ENCODE data around the gene GALNT6. TPM values are rescaled to one million over a fixed set of nuclear protein-coding genes. Genes with fewer than 3 reads are reported as not detected.

GALNT6 gene
- total and polyA plus RNA-seq, 2 donors = 3.7 to 12.3 TPM

GRCh38 chr12:51401020-51401419 lies 9.8 kb upstream of the GALNT6 start:
- Histone ChIP-seq H3K27me3 (ENCODE audit: control insufficient read depth in 2 of 2, insufficient read depth in 1 of 2, low read length in 1 of 2) (no peaks in the 10 kb centered on the region), H3K4me1 (ENCODE audit: control insufficient read depth in 2 of 2, insufficient read depth in 2 of 2, low read length in 2 of 2) (no peaks in the 10 kb centered on the region), H3K9me3 (ENCODE audit: control insufficient read depth in 2 of 2, insufficient read depth in 1 of 2, low read length in 1 of 2) (no peaks in the 10 kb centered on the region), H3K36me3 (ENCODE audit: control insufficient read depth in 2 of 2, insufficient read depth in 2 of 2, low read length in 1 of 2) (no peaks in the 10 kb centered on the region), H3K27ac (ENCODE audit: low read depth in 1 of 2, low read length in 1 of 2) (no peak overlapping the region), H3K4me3 (ENCODE audit: low read length in 2 of 2) (no peak overlapping the region)
- WGBS = 97% methylated on average over 14 of the region's 14 CpGs
- no peak for DNase-seq (ENCODE audit: low read depth in 6 of 9, low spot score in 9 of 9)

- Histone ChIP-seq H3K4me1 (ENCODE audit: control insufficient read depth in 2 of 2, insufficient read depth in 2 of 2, low read length in 2 of 2) (peaks cover 9 to 10% of the 10 kb centered on the region in 2 donors), H3K27me3 (ENCODE audit: control insufficient read depth in 2 of 2, insufficient read depth in 1 of 2, low read length in 1 of 2) (no peaks in the 10 kb centered on the region), H3K27ac (ENCODE audit: low read depth in 1 of 2, low read length in 1 of 2) (no peak overlapping the region), H3K36me3 (ENCODE audit: control insufficient read depth in 2 of 2, insufficient read depth in 2 of 2, low read length in 1 of 2) (no peaks in the 10 kb centered on the region), H3K9me3 (ENCODE audit: control insufficient read depth in 2 of 2, insufficient read depth in 1 of 2, low read length in 1 of 2) (no peaks in the 10 kb centered on the region), H3K4me3 (ENCODE audit: low read length in 2 of 2) (no peak overlapping the region)
- DNase-seq (ENCODE audit: low read depth in 6 of 9, low spot score in 9 of 9) = no peak
- WGBS = 71% methylated on average over 4 of the region's 4 CpGs
Measured at GRCh38 chr12:51399891-51400290, 8.7 kb upstream of the GALNT6 start.

- Histone ChIP-seq H3K4me3 (ENCODE audit: low read length in 2 of 2) (no peak overlapping the region), H3K36me3 (ENCODE audit: control insufficient read depth in 2 of 2, insufficient read depth in 2 of 2, low read length in 1 of 2) (no peaks in the 10 kb centered on the region), H3K9me3 (ENCODE audit: control insufficient read depth in 2 of 2, insufficient read depth in 1 of 2, low read length in 1 of 2) (peaks cover 0 to 2% of the 10 kb centered on the region in 2 donors), H3K27me3 (ENCODE audit: control insufficient read depth in 2 of 2, insufficient read depth in 1 of 2, low read length in 1 of 2) (peaks cover 0 to 4% of the 10 kb centered on the region in 2 donors), H3K4me1 (ENCODE audit: control insufficient read depth in 2 of 2, insufficient read depth in 2 of 2, low read length in 2 of 2) (peaks cover 26 to 31% of the 10 kb centered on the region in 2 donors), H3K27ac (ENCODE audit: low read depth in 1 of 2, low read length in 1 of 2) (no peak overlapping the region)
- WGBS = 96% methylated on average over 4 of the region's 4 CpGs
- no peak for DNase-seq (ENCODE audit: low read depth in 6 of 9, low spot score in 9 of 9)
Measured at GRCh38 chr12:51397670-51398069, 6.5 kb upstream of the GALNT6 start.

GRCh38 chr12:51395283-51396230 lies 4.4 kb upstream of the GALNT6 start:
- DNase-seq (ENCODE audit: low read depth in 6 of 9, low spot score in 9 of 9) = peak in 1 of 9 donors; percentile 41
- H3K27ac ChIP-seq (ENCODE audit: low read depth in 1 of 2, low read length in 1 of 2) = peak overlapping the region; percentile 8 to 15

GRCh38 chr12:51393676-51394545 lies 2.7 kb upstream of the GALNT6 start:
- Histone ChIP-seq H3K36me3 (ENCODE audit: control insufficient read depth in 2 of 2, insufficient read depth in 2 of 2, low read length in 1 of 2) (no peaks in the 10 kb centered on the region), H3K27ac (ENCODE audit: low read depth in 1 of 2, low read length in 1 of 2) (no peak overlapping the region), H3K4me3 (ENCODE audit: low read length in 2 of 2) (no peak overlapping the region), H3K4me1 (ENCODE audit: control insufficient read depth in 2 of 2, insufficient read depth in 2 of 2, low read length in 2 of 2) (peaks cover 37 to 62% of the 10 kb centered on the region in 2 donors), H3K9me3 (ENCODE audit: control insufficient read depth in 2 of 2, insufficient read depth in 1 of 2, low read length in 1 of 2) (peaks cover 0 to 2% of the 10 kb centered on the region in 2 donors), H3K27me3 (ENCODE audit: control insufficient read depth in 2 of 2, insufficient read depth in 1 of 2, low read length in 1 of 2) (peaks cover 0 to 14% of the 10 kb centered on the region in 2 donors)
- peak in 1 of 9 donors; percentile 55 for DNase-seq (ENCODE audit: low read depth in 6 of 9, low spot score in 9 of 9)
- WGBS = 66% methylated on average over 14 of the region's 14 CpGs

More at GRCh38 chr12:51395283-51396230, 4.4 kb upstream of the GALNT6 start:
- Histone ChIP-seq H3K9me3 (ENCODE audit: control insufficient read depth in 2 of 2, insufficient read depth in 1 of 2, low read length in 1 of 2) (peaks cover 0 to 2% of the 10 kb centered on the region in 2 donors), H3K4me3 (ENCODE audit: low read length in 2 of 2) (no peak overlapping the region), H3K4me1 (ENCODE audit: control insufficient read depth in 2 of 2, insufficient read depth in 2 of 2, low read length in 2 of 2) (peaks cover 37 to 49% of the 10 kb centered on the region in 2 donors), H3K36me3 (ENCODE audit: control insufficient read depth in 2 of 2, insufficient read depth in 2 of 2, low read length in 1 of 2) (no peaks in the 10 kb centered on the region), H3K27me3 (ENCODE audit: control insufficient read depth in 2 of 2, insufficient read depth in 1 of 2, low read length in 1 of 2) (peaks cover 0 to 14% of the 10 kb centered on the region in 2 donors)
- WGBS = 32% methylated on average over 8 of the region's 8 CpGs

GRCh38 chr12:51392556-51393237 lies 1.5 kb upstream of the GALNT6 start:
- H3K9me3 ChIP-seq (ENCODE audit: control insufficient read depth in 2 of 2, insufficient read depth in 1 of 2, low read length in 1 of 2) = peaks cover 0 to 2% of the 10 kb centered on the region in 2 donors
- WGBS = 46% methylated on average over 22 of the region's 22 CpGs
- peak in 1 of 9 donors; percentile 24 for DNase-seq (ENCODE audit: low read depth in 6 of 9, low spot score in 9 of 9)
- H3K4me1 ChIP-seq (ENCODE audit: control insufficient read depth in 2 of 2, insufficient read depth in 2 of 2, low read length in 2 of 2) = peaks cover 37 to 74% of the 10 kb centered on the region in 2 donors
- peak overlapping the region in 1 of 2 donors; percentile 15 for H3K4me3 ChIP-seq (ENCODE audit: low read length in 2 of 2)
- no peaks in the 10 kb centered on the region for H3K36me3 ChIP-seq (ENCODE audit: control insufficient read depth in 2 of 2, insufficient read depth in 2 of 2, low read length in 1 of 2)
- peaks cover 0 to 14% of the 10 kb centered on the region in 2 donors for H3K27me3 ChIP-seq (ENCODE audit: control insufficient read depth in 2 of 2, insufficient read depth in 1 of 2, low read length in 1 of 2)
- H3K27ac ChIP-seq (ENCODE audit: low read depth in 1 of 2, low read length in 1 of 2) = no peak overlapping the region

- Histone ChIP-seq H3K4me3 (ENCODE audit: low read length in 2 of 2) (peak overlapping the region; percentile 62 to 70), H3K27ac (ENCODE audit: low read depth in 1 of 2, low read length in 1 of 2) (peak overlapping the region in 1 of 2 donors; percentile 63), H3K36me3 (ENCODE audit: control insufficient read depth in 2 of 2, insufficient read depth in 2 of 2, low read length in 1 of 2) (no peaks in the 10 kb centered on the region), H3K4me1 (ENCODE audit: control insufficient read depth in 2 of 2, insufficient read depth in 2 of 2, low read length in 2 of 2) (peaks cover 44 to 90% of the 10 kb centered on the region in 2 donors), H3K9me3 (ENCODE audit: control insufficient read depth in 2 of 2, insufficient read depth in 1 of 2, low read length in 1 of 2) (peaks cover 0 to 2% of the 10 kb centered on the region in 2 donors), H3K27me3 (ENCODE audit: control insufficient read depth in 2 of 2, insufficient read depth in 1 of 2, low read length in 1 of 2) (peaks cover 0 to 14% of the 10 kb centered on the region in 2 donors)
- peak in 2 of 9 donors; percentile 35 to 64 for DNase-seq (ENCODE audit: low read depth in 6 of 9, low spot score in 9 of 9)
- 3% methylated on average over 8 of the region's 8 CpGs for WGBS
Measured at GRCh38 chr12:51390891-51391282, 319 bp downstream of the GALNT6 start.

GRCh38 chr12:51390457-51390856 lies 749 bp downstream of the GALNT6 start:
- Histone ChIP-seq H3K27ac (ENCODE audit: low read depth in 1 of 2, low read length in 1 of 2) (peak overlapping the region in 1 of 2 donors; percentile 63), H3K4me3 (ENCODE audit: low read length in 2 of 2) (peak overlapping the region; percentile 62 to 70), H3K36me3 (ENCODE audit: control insufficient read depth in 2 of 2, insufficient read depth in 2 of 2, low read length in 1 of 2) (no peaks in the 10 kb centered on the region), H3K27me3 (ENCODE audit: control insufficient read depth in 2 of 2, insufficient read depth in 1 of 2, low read length in 1 of 2) (peaks cover 0 to 14% of the 10 kb centered on the region in 2 donors), H3K9me3 (ENCODE audit: control insufficient read depth in 2 of 2, insufficient read depth in 1 of 2, low read length in 1 of 2) (peaks cover 0 to 2% of the 10 kb centered on the region in 2 donors), H3K4me1 (ENCODE audit: control insufficient read depth in 2 of 2, insufficient read depth in 2 of 2, low read length in 2 of 2) (peaks cover 41 to 90% of the 10 kb centered on the region in 2 donors)
- DNase-seq (ENCODE audit: low read depth in 6 of 9, low spot score in 9 of 9) = no peak
- 72% methylated on average over 6 of the region's 6 CpGs for WGBS
